ENCODE measurements around the gene AJAP1. TPM values are rescaled to one million over a fixed set of nuclear protein-coding genes. Genes with fewer than 3 reads are reported as not detected.

Gene AJAP1
- total RNA-seq, 1 donor from 2014 or later: 0.30 TPM

DNA sequence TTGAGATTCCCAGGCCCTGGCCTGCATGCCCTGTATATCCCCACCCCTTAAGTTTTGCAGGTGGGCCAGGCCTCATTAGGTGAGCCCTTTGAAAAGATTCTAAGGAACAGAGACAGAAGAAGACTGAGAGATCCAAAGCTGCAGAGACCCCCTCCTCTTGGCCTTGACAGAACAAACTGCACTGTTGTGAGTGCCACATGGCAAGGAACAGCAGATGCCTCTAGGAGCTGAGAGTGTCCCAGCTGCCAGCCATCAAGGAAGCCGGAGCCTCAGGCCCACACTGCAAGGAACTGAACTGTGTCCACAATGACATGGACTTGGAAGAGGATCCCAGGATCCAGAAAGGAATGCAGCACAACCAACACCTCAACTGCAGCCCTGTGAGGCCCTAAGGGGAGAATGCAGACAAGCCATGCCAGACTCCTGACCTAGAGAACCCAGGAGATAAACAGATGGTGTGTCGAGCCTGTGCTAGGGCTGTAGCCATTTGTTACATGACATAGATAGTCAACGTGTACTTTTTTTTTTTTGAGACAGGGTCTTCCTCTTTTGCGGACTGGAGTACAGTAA, 182.7 kb downstream of the AJAP1 start:
- DNase-seq: no peak

DNA sequence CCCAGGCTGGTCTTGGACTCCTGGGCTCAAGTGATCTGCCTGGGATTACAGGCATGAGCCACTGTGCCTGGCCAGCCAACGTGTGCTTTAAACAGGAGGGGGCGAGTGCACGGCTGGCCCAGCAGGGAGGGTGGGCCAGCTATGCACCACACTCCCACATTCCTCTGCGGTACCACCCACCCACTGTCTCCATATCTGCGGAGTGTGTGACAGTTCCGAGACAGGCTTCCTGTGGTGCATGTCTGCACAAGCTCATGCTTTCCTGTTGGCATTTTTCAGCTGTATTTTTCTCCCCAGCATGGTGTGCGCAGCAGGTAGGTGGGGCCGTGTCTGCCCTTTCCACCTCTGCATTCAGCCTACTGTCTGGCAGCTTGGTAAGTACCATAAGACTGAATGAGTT, 183.3 kb downstream of the AJAP1 start:
- no peak for DNase-seq

DNA sequence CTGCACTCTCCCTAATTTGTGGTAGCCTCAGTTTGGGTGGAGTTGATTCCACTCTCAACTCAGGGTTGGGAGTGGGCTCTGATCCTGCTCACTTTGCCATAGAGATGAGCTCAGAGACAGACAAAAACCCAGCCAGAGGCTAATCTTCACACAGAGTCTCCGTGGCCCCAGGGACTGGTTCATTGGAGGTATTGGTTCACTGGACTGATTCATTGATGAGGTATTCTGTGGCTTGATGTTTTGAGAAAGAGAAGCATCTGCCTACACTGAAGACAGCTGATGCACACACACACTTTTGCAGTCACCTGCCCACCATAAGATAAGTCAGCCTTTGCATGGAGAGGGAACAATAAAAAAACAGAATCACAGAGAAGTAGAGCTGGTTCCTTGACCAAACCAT, 183.8 kb downstream of the AJAP1 start:
- DNase-seq: no peak

All from skin of body (tissue), 2 donors.